SK-N-SH (cell line): ENCODE measurements around the gene CCDC87. TPM values are rescaled to one million over a fixed set of nuclear protein-coding genes. Genes with fewer than 3 reads are reported as not detected.

Experiments used
- CTCF ChIA-PET: fragments of 300-600, 350-600 bp; formaldehyde crosslinking; extraction: SDS; loops from one replicate; lab custom pipeline; 2021; lab: Yijun Ruan, JAX
- POLR2A ChIA-PET: fragments of 350-600 bp; sonication (Branson Sonifier 250); formaldehyde crosslinking; extraction: SDS; loops from one replicate; lab custom pipeline; 2020; ENCODE audit warnings: antibody characterized with exemption, inconsistent platforms; lab: Yijun Ruan, JAX
- DNase-seq: peaks from one replicate; pipeline ENCODE4 v3.0.0; 2012
- H2AFZ ChIP-seq: fragments of 200-600 bp; sonication (generic); 2 replicates; pipeline ENCODE4 v1.8.1; 2016; ENCODE audit warnings: antibody characterized with exemption, mild to moderate bottlenecking, low read depth
- H3F3A ChIP-seq: fragments of 200-600 bp; sonication (generic); replicated peaks from 2 replicates; pipeline ENCODE3; 2016; ENCODE audit warnings: antibody characterized with exemption, mild to moderate bottlenecking; ENCODE audit not compliant: insufficient read depth
- H3K27ac ChIP-seq, 2 experiments: fragments of 200-500 bp in 1 of 2; fragments of 200-600 bp in 1 of 2; sonication (Bioruptor generic) in 1 of 2; sonication (generic), shearing (Covaris generic) in 1 of 2; 2 replicates each; pipeline versions ENCODE4 v1.5.1 to v1.6.1; 2014 to 2016; ENCODE audit warnings: low read depth in 2 of 2, inconsistent platforms in 1 of 2, low read length in 1 of 2, mild to moderate bottlenecking in 1 of 2, mixed read lengths in 1 of 2
- H3K27me3 ChIP-seq: fragments of 200-600 bp; sonication (generic), shearing (Covaris generic); 2 replicates; pipeline ENCODE4 v1.6.1; 2016; ENCODE audit warnings: mixed run types; ENCODE audit not compliant: insufficient read depth
- H3K36me3 ChIP-seq, 2 experiments: fragments of 200-500 bp in 1 of 2; fragments of 200-600 bp in 1 of 2; sonication (Bioruptor generic) in 1 of 2; sonication (generic) in 1 of 2; replicated peaks in 1 of 2; 2 replicates each; pipeline versions ENCODE3 to v1.5.1; 2014 to 2016; ENCODE audit warnings: low read length in 1 of 2, mild to moderate bottlenecking in 1 of 2; ENCODE audit not compliant: insufficient read depth in 2 of 2, control insufficient read depth in 1 of 2
- H3K4me1 ChIP-seq, 2 experiments: fragments of 200-500 bp in 1 of 2; fragments of 200-600 bp in 1 of 2; sonication (Bioruptor generic) in 1 of 2; sonication (generic), shearing (Covaris generic) in 1 of 2; 2 replicates each; pipeline versions ENCODE4 v1.5.1 to v1.6.1; 2014 to 2016; ENCODE audit warnings: low read depth in 1 of 2, low read length in 1 of 2, mixed run types in 1 of 2; ENCODE audit not compliant: insufficient read depth in 2 of 2, control insufficient read depth in 1 of 2
- H3K4me2 ChIP-seq: fragments of 200-600 bp; sonication (generic), shearing (Covaris generic); 2 replicates; pipeline ENCODE4 v1.6.1; 2017; ENCODE audit warnings: mixed run types
- H3K4me3 ChIP-seq, 2 experiments: fragments of 200-500 bp in 1 of 2; fragments of 200-600 bp in 1 of 2; sonication (Bioruptor generic) in 1 of 2; sonication (generic), shearing (Covaris generic) in 1 of 2; 2 replicates each; pipeline versions ENCODE4 v1.5.1 to v1.8.1; 2014 to 2016; ENCODE audit warnings: low read depth in 2 of 2, inconsistent platforms in 1 of 2, low read length in 1 of 2, mild to moderate bottlenecking in 1 of 2, mixed read lengths in 1 of 2, moderate library complexity in 1 of 2
- H3K79me2 ChIP-seq: fragments of 200-600 bp; sonication (generic); 2 replicates; pipeline ENCODE4 v1.8.1; 2017; ENCODE audit warnings: mild to moderate bottlenecking; ENCODE audit not compliant: insufficient read depth
- H3K9ac ChIP-seq: fragments of 200-600 bp; sonication (generic); 2 replicates; pipeline ENCODE4 v1.6.1; 2017; ENCODE audit warnings: mixed run types
- H3K9me2 ChIP-seq: fragments of 200-600 bp; sonication (generic); 2 replicates; pipeline ENCODE4 v1.6.1; 2017; ENCODE audit warnings: mixed run types
- H3K9me3 ChIP-seq: fragments of 200-600 bp; sonication (generic); 2 replicates; pipeline ENCODE4 v1.6.1; 2017; ENCODE audit warnings: mixed run types, mild to moderate bottlenecking, moderate library complexity
- H4K20me1 ChIP-seq: fragments of 200-600 bp; sonication (generic); 2 replicates; pipeline ENCODE4 v1.6.1; 2017; ENCODE audit warnings: mild to moderate bottlenecking, mixed run types; ENCODE audit not compliant: insufficient read depth
- CTCF ChIP-seq: fragments of 200-600 bp; sonication (generic); IDR thresholded peaks from 2 replicates; pipeline ENCODE4 v1.6.1; 2017; ENCODE audit warnings: antibody characterized with exemption, mild to moderate bottlenecking, moderate library complexity
- EP300 ChIP-seq, 2 experiments: IDR thresholded peaks; 2 replicates each; pipeline versions ENCODE4 v1.4.0 to v1.6.1; 2012; ENCODE audit warnings: borderline replicate concordance in 1 of 2, low read depth in 1 of 2, low read length in 1 of 2
- EZH2phosphoT487 ChIP-seq: fragments of 200-600 bp; sonication (generic); IDR thresholded peaks from 2 replicates; pipeline ENCODE4 v1.6.1; 2017; ENCODE audit warnings: low read depth, mixed run types, mild to moderate bottlenecking, antibody characterized with exemption, moderate library complexity, borderline replicate concordance
- GATA2 ChIP-seq: sonication (generic); formaldehyde crosslinking; IDR thresholded peaks from 2 replicates; pipeline ENCODE4 v1.5.0; 2020; ENCODE audit warnings: mild to moderate bottlenecking, missing genetic modification reagents
- IRF3 ChIP-seq: fragments of 150-350 bp; IDR thresholded peaks from 2 replicates; pipeline ENCODE4 v1.6.1; 2016; ENCODE audit warnings: mild to moderate bottlenecking, low read depth, low read length
- JUND ChIP-seq: IDR thresholded peaks from 2 replicates; pipeline ENCODE4 v1.4.0; 2012
- MEF2A ChIP-seq: IDR thresholded peaks from 2 replicates; pipeline ENCODE4 v1.4.0; 2012; ENCODE audit warnings: low read depth, borderline replicate concordance
- NRF1 ChIP-seq: IDR thresholded peaks from 2 replicates; pipeline ENCODE4 v1.6.1; 2012; ENCODE audit warnings: low read depth, mild to moderate bottlenecking, low read length
- PBX3 ChIP-seq: IDR thresholded peaks from 2 replicates; pipeline ENCODE4; 2012
- SIN3A ChIP-seq: IDR thresholded peaks from 2 replicates; pipeline ENCODE4 v1.6.1; 2012; ENCODE audit warnings: low read depth, mild to moderate bottlenecking, low read length, moderate library complexity, borderline replicate concordance
- TEAD4 ChIP-seq: IDR thresholded peaks from 2 replicates; pipeline ENCODE4 v1.4.0; 2012; ENCODE audit warnings: mild to moderate bottlenecking, borderline replicate concordance; ENCODE audit not compliant: insufficient read depth
- WGBS: methylation state at CpG from one replicate; pipeline ENCODE4 v1.1.6; 2017; ENCODE audit warnings: low lambda C conversion rate; 5-methylcytosine and 5-hydroxymethylcytosine counted together
- polyA plus RNA-seq, 3 experiments: library from polyadenylated mRNA; depleted of rRNA; stranded (reverse); fragments of >200 nt; gene quantifications; 2 replicates each; pipeline ENCODE4 v1.2.3, GENCODE V29; 2012
- TF ChIP-seq, protein P1 (sequence below): IDR thresholded peaks from 2 replicates; pipeline ENCODE4 v1.4.0; 2012; ENCODE audit warnings: low read depth, borderline replicate concordance
- TF ChIP-seq, protein P2 (sequence below): IDR thresholded peaks from 2 replicates; pipeline ENCODE4 v1.4.0; 2012; ENCODE audit warnings: low read depth, borderline replicate concordance

CCDC87 gene
- polyA plus RNA-seq, 1 of the 3 experiments (the other 2 are of a cell fraction), result 0.21 TPM

DNA sequence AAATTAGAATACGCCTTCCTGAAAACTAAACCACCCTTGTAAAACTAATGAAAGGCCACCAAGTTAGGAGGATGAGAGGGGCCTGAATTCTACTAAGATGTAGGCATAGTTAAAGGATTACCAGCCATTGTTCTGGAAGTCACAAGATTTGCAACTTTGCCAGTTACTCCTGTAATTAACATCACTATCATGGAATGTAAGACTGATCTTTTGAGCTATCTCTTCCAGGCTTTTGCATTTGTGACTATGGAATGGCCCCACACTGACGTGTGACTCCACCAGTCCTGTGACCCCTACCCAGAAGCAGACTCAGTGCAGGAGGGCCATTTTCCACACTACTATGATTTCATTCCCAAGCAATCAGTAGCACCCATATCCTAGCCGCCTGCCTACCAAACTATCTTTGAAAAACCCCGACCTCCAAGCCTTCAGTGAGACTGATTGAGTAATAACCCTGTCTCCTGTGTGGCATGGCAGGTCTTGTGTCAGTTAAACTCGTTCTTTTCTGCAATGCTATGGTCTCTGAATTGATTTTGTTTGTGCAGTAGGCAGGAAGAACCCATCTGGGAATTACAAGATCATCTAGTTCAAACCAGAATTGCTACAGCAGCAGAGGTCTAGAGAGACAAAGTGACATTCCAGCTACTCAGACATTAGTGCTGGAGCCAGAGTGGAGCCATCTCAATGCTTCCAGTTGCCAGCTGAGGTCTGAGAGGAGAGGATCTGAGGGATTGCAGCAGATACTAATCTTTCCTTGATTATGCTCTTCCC lies 22.6 kb downstream of the CCDC87 start (continued):
- TF ChIP-seq PBX3, result no peak
- TF ChIP-seq GATA2 (CRISPR knock-in tag), result no peak
- no peak for TF ChIP-seq SIN3A
- no peak for TF ChIP-seq MEF2A
- TF ChIP-seq EZH2phosphoT487, result no peak
- TF ChIP-seq JUND, result no peak
- TF ChIP-seq TEAD4, result no peak
- TF ChIP-seq, protein P1, sequence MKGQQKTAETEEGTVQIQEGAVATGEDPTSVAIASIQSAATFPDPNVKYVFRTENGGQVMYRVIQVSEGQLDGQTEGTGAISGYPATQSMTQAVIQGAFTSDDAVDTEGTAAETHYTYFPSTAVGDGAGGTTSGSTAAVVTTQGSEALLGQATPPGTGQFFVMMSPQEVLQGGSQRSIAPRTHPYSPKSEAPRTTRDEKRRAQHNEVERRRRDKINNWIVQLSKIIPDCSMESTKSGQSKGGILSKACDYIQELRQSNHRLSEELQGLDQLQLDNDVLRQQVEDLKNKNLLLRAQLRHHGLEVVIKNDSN, result no peak
- TF ChIP-seq, protein P2, sequence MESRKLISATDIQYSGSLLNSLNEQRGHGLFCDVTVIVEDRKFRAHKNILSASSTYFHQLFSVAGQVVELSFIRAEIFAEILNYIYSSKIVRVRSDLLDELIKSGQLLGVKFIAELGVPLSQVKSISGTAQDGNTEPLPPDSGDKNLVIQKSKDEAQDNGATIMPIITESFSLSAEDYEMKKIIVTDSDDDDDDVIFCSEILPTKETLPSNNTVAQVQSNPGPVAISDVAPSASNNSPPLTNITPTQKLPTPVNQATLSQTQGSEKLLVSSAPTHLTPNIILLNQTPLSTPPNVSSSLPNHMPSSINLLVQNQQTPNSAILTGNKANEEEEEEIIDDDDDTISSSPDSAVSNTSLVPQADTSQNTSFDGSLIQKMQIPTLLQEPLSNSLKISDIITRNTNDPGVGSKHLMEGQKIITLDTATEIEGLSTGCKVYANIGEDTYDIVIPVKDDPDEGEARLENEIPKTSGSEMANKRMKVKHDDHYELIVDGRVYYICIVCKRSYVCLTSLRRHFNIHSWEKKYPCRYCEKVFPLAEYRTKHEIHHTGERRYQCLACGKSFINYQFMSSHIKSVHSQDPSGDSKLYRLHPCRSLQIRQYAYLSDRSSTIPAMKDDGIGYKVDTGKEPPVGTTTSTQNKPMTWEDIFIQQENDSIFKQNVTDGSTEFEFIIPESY, result no peak
- TF ChIP-seq, all 33 proteins: peak for 0

DNA sequence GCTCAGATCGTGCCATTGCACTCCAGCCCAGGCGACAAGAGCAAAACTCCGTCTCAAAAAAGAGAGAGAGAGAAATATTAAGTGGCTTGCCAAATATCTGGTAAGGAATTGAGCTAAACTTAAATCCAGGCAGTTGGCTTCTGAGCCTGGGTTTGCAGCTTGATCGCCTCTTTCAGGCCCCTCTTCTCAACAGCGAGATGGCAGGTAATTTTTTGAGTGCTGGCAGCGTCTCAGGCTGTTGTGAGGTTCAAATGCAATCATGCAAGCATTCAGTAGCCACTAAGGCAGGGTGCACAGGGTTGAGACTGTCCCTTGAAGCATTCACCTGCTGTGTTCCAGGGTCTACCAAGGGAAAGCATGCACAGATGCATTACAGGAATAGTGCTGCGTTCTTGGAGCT lies 23.8 kb downstream of the CCDC87 start:
- no peak for DNase-seq
- Histone ChIP-seq H3K4me2 (no peak overlapping the region), H3K9ac (no peak overlapping the region), H3K79me2 (no peaks in the 10 kb centered on the region), H3F3A (no peaks in the 10 kb centered on the region), H3K9me2 (no peaks in the 10 kb centered on the region), H3K27ac (no peak overlapping the region), H4K20me1 (no peaks in the 10 kb centered on the region), H3K36me3 (no peaks in the 10 kb centered on the region), H3K27me3 (no peaks in the 10 kb centered on the region), H3K4me3 (no peak overlapping the region), H3K9me3 (no peaks in the 10 kb centered on the region), H2AFZ (peak overlapping the region; percentile 73; the same call in 1 of the 2 replicates), H3K4me1 (peaks cover 0 to 7% of the 10 kb centered on the region in 2 experiments; a peak in 1 of 4 replicates)
- 65% methylated on average over 7 of the region's 7 CpGs for WGBS
- TF ChIP-seq IRF3 (no peak), CTCF (no peak), NRF1 (no peak), EP300 (IDR thresholded peaks at IDR 0.05; ENCODE audit: borderline replicate concordance in 1 of 2, low read depth in 1 of 2, low read length in 1 of 2) (no peak)
- TF ChIP-seq, protein P2, result no peak
- CTCF ChIA-PET, result interaction anchor here (0.7 to 5.1 kb wide), 9 partner anchors 9 to 265 kb away, joined by 3 to 30 read pairs (median 5); partner anchors contain the start of genes CCDC87, CCS and RBM4B
- POLR2A ChIA-PET, result interaction anchor here (0.5 to 2.7 kb wide), 3 partner anchors 23 to 252 kb away, joined by 4 to 8 read pairs (median 6); partner anchors contain the start of genes CCDC87, CCS and ZDHHC24
